ENCODE measurements around the gene SRL. TPM values are rescaled to one million over a fixed set of nuclear protein-coding genes. Genes with fewer than 3 reads are reported as not detected.

Gene SRL
- total RNA-seq, 1 experiment from 2014 or later: not detected

DNA sequence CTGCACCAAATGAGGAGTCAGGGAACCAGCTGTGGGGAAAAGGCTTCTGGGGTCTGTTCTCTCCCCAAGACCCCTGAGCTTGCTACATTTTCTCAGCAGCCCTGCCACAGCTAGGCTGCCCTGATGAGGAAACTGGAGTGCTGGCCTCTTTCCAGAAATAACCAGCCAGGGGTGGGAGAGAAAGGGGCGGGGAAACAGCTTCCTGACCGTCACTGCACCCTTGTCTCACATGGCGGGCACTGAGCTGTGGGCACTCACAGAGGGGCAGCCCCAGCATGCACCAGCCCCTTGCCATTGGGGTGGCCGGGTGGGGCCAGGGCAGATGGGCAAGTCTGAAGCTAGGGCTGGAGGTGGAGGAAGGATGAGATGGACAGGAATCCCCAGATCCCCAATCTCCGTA is 2.9 kb downstream of the SRL start:
- in situ Hi-C loops (cut with HindIII; ENCODE audit: low pct_unique_long_range_greater_than_20kb, low sequenced_read_pairs): no loop called here
- ChIA-PET CTCF (interaction anchor here (0.7 to 0.9 kb wide), 2 partner anchors 14 to 313 kb away, joined by 6 read pairs; no protein-coding TSS in a partner anchor), POLR2A (interaction anchor here (0.6 kb wide), 1 partner anchor 1510 kb away, joined by 3 read pairs; no protein-coding TSS in a partner anchor)
- H3K27ac ChIP-seq (ENCODE audit: low read length): no peak overlapping the region
- no peak for ATAC-seq
- no peaks in the 10 kb centered on the region for H3K36me3 ChIP-seq (ENCODE audit: control insufficient read depth, insufficient read depth, low read length)
- H3K4me1 ChIP-seq (ENCODE audit: control insufficient read depth, insufficient read depth, low read length): no peaks in the 10 kb centered on the region
- no peaks in the 10 kb centered on the region for H3K27me3 ChIP-seq (ENCODE audit: control insufficient read depth, insufficient read depth, low read length)
- no peaks in the 10 kb centered on the region for H3K9me3 ChIP-seq (ENCODE audit: control insufficient read depth, insufficient read depth, low read depth, low read length)
- TF ChIP-seq CTCF (IDR thresholded peaks at IDR 0.05): no peak
- TF ChIP-seq SIN3A (IDR thresholded peaks at IDR 0.05; ENCODE audit: borderline replicate concordance, insufficient read depth, low read depth, low read length): no peak
- no peak for TF ChIP-seq TCF7L2 (IDR thresholded peaks at IDR 0.05; ENCODE audit: low read depth, low read length)
- no peak for TF ChIP-seq REST (IDR thresholded peaks at IDR 0.05; ENCODE audit: insufficient read depth in 1 of 2, low read depth in 2 of 2, low read length in 1 of 2)
- no peak overlapping the region for H3K4me3 ChIP-seq (ENCODE audit: low read depth in 2 of 2, low read length in 2 of 2)
- DNase-seq (ENCODE audit: low read depth, low spot score): no peak
- intact Hi-C loops (cut with micrococcal nuclease; ENCODE audit: unreplicated experiment): no loop called here
- no TSS peak for BruUV-seq (replicated peaks)

DNA sequence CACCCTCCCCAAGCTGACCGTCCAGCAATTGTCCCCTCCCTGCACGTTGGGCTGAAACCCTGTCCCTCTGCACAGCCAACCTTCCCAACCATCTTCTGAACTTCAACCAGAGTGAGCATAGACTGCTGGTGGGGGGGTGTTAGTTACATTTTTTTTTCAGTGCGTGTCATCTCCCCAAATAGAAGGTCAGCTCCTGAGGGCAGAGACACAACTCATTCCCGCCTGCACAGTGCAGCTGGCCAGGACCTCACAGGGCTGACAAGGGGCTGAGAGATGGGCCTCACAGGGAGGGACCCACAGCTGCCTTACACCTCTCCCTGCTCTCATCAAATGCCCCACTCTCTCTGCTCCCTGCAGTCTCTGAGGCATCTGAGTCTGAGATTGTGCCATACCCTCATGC is 8.4 kb downstream of the SRL start:
- ChIA-PET CTCF (interaction anchor here (0.7 kb wide), 1 partner anchor 81 kb away, joined by 3 read pairs; no protein-coding TSS in a partner anchor), POLR2A (interaction anchor here (0.5 kb wide), 1 partner anchor 39 kb away, joined by 10 read pairs; the partner anchor contains the start of gene TFAP4)
- TF ChIP-seq POLR2AphosphoS5 (IDR thresholded peaks at IDR 0.05; ENCODE audit: low read depth, low read length) (no peak), TCF7L2 (IDR thresholded peaks at IDR 0.05; ENCODE audit: low read depth, low read length) (no peak), SIN3A (IDR thresholded peaks at IDR 0.05; ENCODE audit: borderline replicate concordance, insufficient read depth, low read depth, low read length) (no peak), CTCF (IDR thresholded peaks at IDR 0.05) (no peak), REST (IDR thresholded peaks at IDR 0.05; ENCODE audit: insufficient read depth in 1 of 2, low read depth in 2 of 2, low read length in 1 of 2) (no peak)
- Histone ChIP-seq H3K9me3 (ENCODE audit: control insufficient read depth, insufficient read depth, low read depth, low read length) (no peaks in the 10 kb centered on the region), H3K27me3 (ENCODE audit: control insufficient read depth, insufficient read depth, low read length) (no peaks in the 10 kb centered on the region), H3K4me3 (ENCODE audit: low read depth in 2 of 2, low read length in 2 of 2) (no peak overlapping the region), H3K27ac (ENCODE audit: low read length) (no peak overlapping the region), H3K36me3 (ENCODE audit: control insufficient read depth, insufficient read depth, low read length) (no peaks in the 10 kb centered on the region), H3K4me1 (ENCODE audit: control insufficient read depth, insufficient read depth, low read length) (no peaks in the 10 kb centered on the region)
- intact Hi-C loops (cut with micrococcal nuclease; ENCODE audit: unreplicated experiment): no loop called here
- BruUV-seq (replicated peaks): no TSS peak
- DNase-seq (ENCODE audit: low read depth, low spot score): no peak
- in situ Hi-C loops (cut with HindIII; ENCODE audit: low pct_unique_long_range_greater_than_20kb, low sequenced_read_pairs): no loop called here
- ATAC-seq: no peak
